ENCODE results near the gene ARID1B. TPM values are rescaled to one million over a fixed set of nuclear protein-coding genes. Genes with fewer than 3 reads are reported as not detected.

Gene ARID1B
- polyA plus RNA-seq, 1 experiment: 17.0 TPM

- no peak overlapping the region for H3K4me3 ChIP-seq (ENCODE audit: low read depth, low read length)
- TF ChIP-seq CTCF (IDR thresholded peaks at IDR 0.05; ENCODE audit: insufficient read depth, low read depth, low read length): no peak
- CTCF ChIA-PET: no interaction called here
- H3K36me3 ChIP-seq (ENCODE audit: control insufficient read depth, insufficient read depth, low read length): no peaks in the 10 kb centered on the region
- no peaks in the 10 kb centered on the region for H3K27me3 ChIP-seq (ENCODE audit: control insufficient read depth, insufficient read depth, low read length)
- DNase-seq (ENCODE audit: low read depth): no peak
- POLR2A ChIA-PET: no interaction called here
These were observed 246.8 kb downstream of the ARID1B start for GRCh38 chr6:157023958-157024357.

- POLR2A ChIA-PET: no interaction called here
- Histone ChIP-seq H3K27me3 (ENCODE audit: control insufficient read depth, insufficient read depth, low read length) (no peaks in the 10 kb centered on the region), H3K36me3 (ENCODE audit: control insufficient read depth, insufficient read depth, low read length) (no peaks in the 10 kb centered on the region), H3K4me3 (ENCODE audit: low read depth, low read length) (no peak overlapping the region)
- TF ChIP-seq CTCF (IDR thresholded peaks at IDR 0.05; ENCODE audit: insufficient read depth, low read depth, low read length): no peak
- DNase-seq (ENCODE audit: low read depth): no peak
- CTCF ChIA-PET: no interaction called here
These were observed 247.6 kb downstream of the ARID1B start for GRCh38 chr6:157024745-157025144.

GRCh38 chr6:157025437-157025836, 248.3 kb downstream of the ARID1B start:
- no peaks in the 10 kb centered on the region for H3K27me3 ChIP-seq (ENCODE audit: control insufficient read depth, insufficient read depth, low read length)
- no peak overlapping the region for H3K4me3 ChIP-seq (ENCODE audit: low read depth, low read length)
- DNase-seq (ENCODE audit: low read depth): no peak
- no peaks in the 10 kb centered on the region for H3K36me3 ChIP-seq (ENCODE audit: control insufficient read depth, insufficient read depth, low read length)
- ChIA-PET CTCF (no interaction called here), POLR2A (no interaction called here)
- no peak for TF ChIP-seq CTCF (IDR thresholded peaks at IDR 0.05; ENCODE audit: insufficient read depth, low read depth, low read length)

GRCh38 chr6:157029980-157030690, 253.0 kb downstream of the ARID1B start:
- H3K4me3 ChIP-seq (ENCODE audit: low read depth, low read length): no peak overlapping the region
- ChIA-PET POLR2A (no interaction called here), CTCF (interaction anchor here (1.2 to 2.0 kb wide), 2 partner anchors 16 to 154 kb away, joined by 3 to 9 read pairs; no protein-coding TSS in a partner anchor)
- no peaks in the 10 kb centered on the region for H3K36me3 ChIP-seq (ENCODE audit: control insufficient read depth, insufficient read depth, low read length)
- H3K27me3 ChIP-seq (ENCODE audit: control insufficient read depth, insufficient read depth, low read length): no peaks in the 10 kb centered on the region
- no peak for DNase-seq (ENCODE audit: low read depth)
- no peak for TF ChIP-seq CTCF (IDR thresholded peaks at IDR 0.05; ENCODE audit: insufficient read depth, low read depth, low read length)

GRCh38 chr6:157030755-157031154, 253.6 kb downstream of the ARID1B start:
- Histone ChIP-seq H3K36me3 (ENCODE audit: control insufficient read depth, insufficient read depth, low read length) (no peaks in the 10 kb centered on the region), H3K27me3 (ENCODE audit: control insufficient read depth, insufficient read depth, low read length) (no peaks in the 10 kb centered on the region), H3K4me3 (ENCODE audit: low read depth, low read length) (no peak overlapping the region)
- no peak for DNase-seq (ENCODE audit: low read depth)
- ChIA-PET POLR2A (no interaction called here), CTCF (no interaction called here)
- TF ChIP-seq CTCF (IDR thresholded peaks at IDR 0.05; ENCODE audit: insufficient read depth, low read depth, low read length): no peak

Measured in BJ (cell line).